ENCODE results near the gene PHRF1. TPM values are rescaled to one million over a fixed set of nuclear protein-coding genes. Genes with fewer than 3 reads are reported as not detected.

The PHRF1 gene
- total and polyA plus RNA-seq, 9 of the 15 experiments (the other 6 are each of a cell fraction or from before 2014, with no cell fraction given), result 0.07 to 37.2 (median 7.7) TPM

GRCh38 chr11:561148-562003 lies 14.9 kb upstream of the PHRF1 start (continued):
- TF ChIP-seq RBM14 (IDR thresholded peaks at IDR 0.05; ENCODE audit: borderline replicate concordance, insufficient read depth, low read depth, low read length) (no peak), MEF2A (IDR thresholded peaks at IDR 0.05; ENCODE audit: control insufficient read depth, low read depth, low read length) (no peak), RAD21 (CRISPR knock-in tag; conservative IDR thresholded peaks at IDR 0.05 in 1 of 2, IDR thresholded peaks at IDR 0.05 in 1 of 2) (no peak), KLF1 (tag; IDR thresholded peaks at IDR 0.05) (0 out of 2 replicates have a peak, but pooled peaks have one; percentile 31), TEAD4 (IDR thresholded peaks at IDR 0.05; ENCODE audit: low read length) (peak; percentile 58; the same call in 1 of the 2 replicates), TEAD4 (CRISPR knock-in tag; IDR thresholded peaks at IDR 0.05; ENCODE audit: borderline replicate concordance) (no peak), ZZZ3 (IDR thresholded peaks at IDR 0.05) (no peak), OTX1 (CRISPR knock-in tag; IDR thresholded peaks at IDR 0.05) (no peak), EP300 (IDR thresholded peaks at IDR 0.05; ENCODE audit: low read length) (no peak), PTTG1 (tag; IDR thresholded peaks at IDR 0.05; ENCODE audit: low read depth) (no peak), TAF7 (tag; IDR thresholded peaks at IDR 0.05) (no peak), SAP30 (IDR thresholded peaks at IDR 0.05; ENCODE audit: borderline replicate concordance, insufficient read depth, low read depth, low read length, poor library complexity, severe bottlenecking) (peak; percentile 82), CHD1 (IDR thresholded peaks at IDR 0.05; ENCODE audit: low read length) (peak; percentile 34), E2F3 (CRISPR knock-in tag; IDR thresholded peaks at IDR 0.05) (0 out of 2 replicates have a peak, but pooled peaks have one; percentile 41), RAD51 (IDR thresholded peaks at IDR 0.05; ENCODE audit: borderline replicate concordance, low read depth) (no peak), YY1 (IDR thresholded peaks at IDR 0.05; ENCODE audit: borderline replicate concordance in 1 of 3, control insufficient read depth in 1 of 3, extremely low read depth in 1 of 3, insufficient read depth in 3 of 3, insufficient read length in 1 of 3, insufficient replicate concordance in 2 of 3, low read depth in 1 of 3, low read length in 2 of 3) (no peak), ARID3A (IDR thresholded peaks at IDR 0.05; ENCODE audit: borderline replicate concordance, low read depth, low read length) (no peak), SMC3 (conservative IDR thresholded peaks at IDR 0.05; ENCODE audit: insufficient read depth, low read depth, low read length) (no peak), CSDE1 (IDR thresholded peaks at IDR 0.05) (no peak), ZNF124 (CRISPR knock-in tag; IDR thresholded peaks at IDR 0.05) (no peak)
- TF ChIP-seq, protein P1, sequence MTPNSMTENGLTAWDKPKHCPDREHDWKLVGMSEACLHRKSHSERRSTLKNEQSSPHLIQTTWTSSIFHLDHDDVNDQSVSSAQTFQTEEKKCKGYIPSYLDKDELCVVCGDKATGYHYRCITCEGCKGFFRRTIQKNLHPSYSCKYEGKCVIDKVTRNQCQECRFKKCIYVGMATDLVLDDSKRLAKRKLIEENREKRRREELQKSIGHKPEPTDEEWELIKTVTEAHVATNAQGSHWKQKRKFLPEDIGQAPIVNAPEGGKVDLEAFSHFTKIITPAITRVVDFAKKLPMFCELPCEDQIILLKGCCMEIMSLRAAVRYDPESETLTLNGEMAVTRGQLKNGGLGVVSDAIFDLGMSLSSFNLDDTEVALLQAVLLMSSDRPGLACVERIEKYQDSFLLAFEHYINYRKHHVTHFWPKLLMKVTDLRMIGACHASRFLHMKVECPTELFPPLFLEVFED (CRISPR knock-in tag; conservative IDR thresholded peaks at IDR 0.05), result no peak
- TF ChIP-seq, protein P2, sequence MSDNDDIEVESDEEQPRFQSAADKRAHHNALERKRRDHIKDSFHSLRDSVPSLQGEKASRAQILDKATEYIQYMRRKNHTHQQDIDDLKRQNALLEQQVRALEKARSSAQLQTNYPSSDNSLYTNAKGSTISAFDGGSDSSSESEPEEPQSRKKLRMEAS (CRISPR knock-in tag; IDR thresholded peaks at IDR 0.05), result no peak

Data from K562 (cell line).